Stimulated activated CD4-positive, alpha-beta T cell treated with anti-CD3 and anti-CD28 coated beads, Interleukin-2, amount 100 ng/mL, for 48 hours (primary cell): ENCODE results near the gene SEMA3E.
"Not testable (repeated sequence)": the region's sequence is repeated elsewhere in the genome, so short reads cannot be mapped to it uniquely, and the experiment has no call there.

Experiments
- DNase-seq, 2 donors: peaks; one replicate each; pipeline ENCODE4 v3.0.0-alpha.2; 2020

The SEMA3E gene

GRCh38 chr7:83552556-83552955, 96.4 kb downstream of the SEMA3E start:
- not testable (repeated sequence) for DNase-seq

- DNase-seq = no peak
Measured at GRCh38 chr7:83550100-83550499, 98.8 kb downstream of the SEMA3E start.

GRCh38 chr7:83548250-83548649, 100.7 kb downstream of the SEMA3E start:
- no peak for DNase-seq

GRCh38 chr7:83547526-83547925, 101.4 kb downstream of the SEMA3E start:
- DNase-seq = no peak

- no peak for DNase-seq
Measured at GRCh38 chr7:83546586-83546985, 102.4 kb downstream of the SEMA3E start.

- no peak for DNase-seq
Measured at GRCh38 chr7:83541187-83541960, 107.6 kb downstream of the SEMA3E start.

- DNase-seq = no peak
Measured at GRCh38 chr7:83534488-83534887, 114.5 kb downstream of the SEMA3E start.

- no peak for DNase-seq
Measured at GRCh38 chr7:83532219-83532618, 116.7 kb downstream of the SEMA3E start.

GRCh38 chr7:83531766-83532165, 117.2 kb downstream of the SEMA3E start:
- DNase-seq = no peak

- no peak for DNase-seq
Measured at GRCh38 chr7:83528925-83529423, 120.0 kb downstream of the SEMA3E start.

- no peak for DNase-seq
Measured at GRCh38 chr7:83524277-83525075, 124.5 kb downstream of the SEMA3E start.

- DNase-seq = no peak
Measured at GRCh38 chr7:83520726-83521125, 128.2 kb downstream of the SEMA3E start.

- DNase-seq = no peak
Measured at GRCh38 chr7:83519240-83519639, 129.7 kb downstream of the SEMA3E start.

GRCh38 chr7:83517035-83517700, 131.8 kb downstream of the SEMA3E start:
- DNase-seq = no peak

GRCh38 chr7:83514977-83515376, 134.0 kb downstream of the SEMA3E start:
- no peak for DNase-seq

GRCh38 chr7:83509255-83510021, 139.5 kb downstream of the SEMA3E start:
- no peak for DNase-seq

GRCh38 chr7:83504330-83504729, 144.6 kb downstream of the SEMA3E start:
- DNase-seq = no peak

- no peak for DNase-seq
Measured at GRCh38 chr7:83502636-83503035, 146.3 kb downstream of the SEMA3E start.

- DNase-seq = no peak
Measured at GRCh38 chr7:83494683-83495082, 154.3 kb downstream of the SEMA3E start.

GRCh38 chr7:83492802-83493201, 156.1 kb downstream of the SEMA3E start:
- no peak for DNase-seq

- DNase-seq = no peak
Measured at GRCh38 chr7:83487801-83488200, 161.1 kb downstream of the SEMA3E start.

GRCh38 chr7:83486957-83487356, 162.0 kb downstream of the SEMA3E start:
- DNase-seq = no peak

GRCh38 chr7:83486536-83486935, 162.4 kb downstream of the SEMA3E start:
- DNase-seq = no peak
